GM23248 (cell line): ENCODE measurements around the gene ATP8A2. TPM values are rescaled to one million over a fixed set of nuclear protein-coding genes. Genes with fewer than 3 reads are reported as not detected.

Experiments
- DNase-seq: peaks from one replicate; pipeline ENCODE4 v3.0.0-alpha.2; 2015
- H2AFZ ChIP-seq: fragments of 200-600 bp; sonication (generic); 2 replicates; pipeline ENCODE4 v1.6.1; 2016; ENCODE audit warnings: antibody characterized with exemption
- H3F3A ChIP-seq: fragments of 200-600 bp; sonication (generic); 2 replicates; pipeline ENCODE4 v1.6.1; 2016; ENCODE audit warnings: mild to moderate bottlenecking, antibody characterized with exemption, mixed run types; ENCODE audit not compliant: insufficient read depth
- H3K27ac ChIP-seq: fragments of 200-600 bp; sonication (generic); 2 replicates; pipeline ENCODE4 v1.5.1; 2016; ENCODE audit warnings: mild to moderate bottlenecking
- H3K27me3 ChIP-seq: fragments of 200-600 bp; sonication (generic); replicated peaks from 2 replicates; pipeline ENCODE4 v1.6.1; 2016; ENCODE audit warnings: mild to moderate bottlenecking; ENCODE audit not compliant: insufficient read depth
- H3K36me3 ChIP-seq: fragments of 200-600 bp; sonication (generic); 2 replicates; pipeline ENCODE4 v1.6.1; 2016; ENCODE audit warnings: low read depth, mild to moderate bottlenecking
- H3K4me1 ChIP-seq: fragments of 200-600 bp; sonication (generic); 2 replicates; pipeline ENCODE4 v1.6.1; 2016; ENCODE audit warnings: mild to moderate bottlenecking; ENCODE audit not compliant: insufficient read depth
- H3K4me2 ChIP-seq: fragments of 200-600 bp; sonication (generic); one replicate; pipeline ENCODE4 v1.6.1; 2016; ENCODE audit warnings: mild to moderate bottlenecking; ENCODE audit not compliant: unreplicated experiment
- H3K4me3 ChIP-seq: fragments of 200-600 bp; sonication (generic); 2 replicates; pipeline ENCODE4 v1.5.1; 2016; ENCODE audit warnings: mild to moderate bottlenecking
- H3K79me2 ChIP-seq: fragments of 200-600 bp; sonication (generic); 2 replicates; pipeline ENCODE4 v1.6.1; 2016; ENCODE audit warnings: mild to moderate bottlenecking; ENCODE audit not compliant: insufficient read depth
- H3K9ac ChIP-seq: fragments of 200-600 bp; sonication (generic); 2 replicates; pipeline ENCODE4 v1.6.1; 2016; ENCODE audit warnings: mild to moderate bottlenecking
- H3K9me2 ChIP-seq: fragments of 200-600 bp; sonication (generic); 2 replicates; pipeline ENCODE4 v1.6.1; 2016; ENCODE audit warnings: mixed run types, mild to moderate bottlenecking, moderate library complexity; ENCODE audit not compliant: insufficient read depth
- H3K9me3 ChIP-seq: fragments of 200-600 bp; sonication (generic); one replicate; pipeline ENCODE4 v1.6.1; 2017; ENCODE audit warnings: low read depth
- H4K20me1 ChIP-seq: fragments of 200-600 bp; sonication (generic); 2 replicates; pipeline ENCODE4 v1.6.0; 2016; ENCODE audit not compliant: insufficient read depth
- EZH2 ChIP-seq: fragments of 200-600 bp; sonication (generic); IDR thresholded peaks from 2 replicates; pipeline ENCODE4 v1.6.1; 2018; ENCODE audit warnings: antibody characterized with exemption, mild to moderate bottlenecking; ENCODE audit not compliant: insufficient read depth, poor library complexity, severe bottlenecking
- EZH2phosphoT487 ChIP-seq: fragments of 200-600 bp; sonication (generic); IDR thresholded peaks from 2 replicates; pipeline ENCODE4 v1.6.1; 2018; ENCODE audit warnings: antibody characterized with exemption, moderate library complexity, mild to moderate bottlenecking, low read depth; ENCODE audit not compliant: insufficient read depth
- WGBS, 2 experiments: methylation state at CpG; one replicate each; pipeline ENCODE4 v1.1.6; 2015 to 2017; ENCODE audit warnings: low lambda C conversion rate in 2 of 2, low coverage in 1 of 2; ENCODE audit errors: missing lambda C conversion rate in 2 of 2; 5-methylcytosine and 5-hydroxymethylcytosine counted together
- in situ Hi-C: fragments of 300-500 bp; cut with MboI; formaldehyde crosslinking; loops from 2 replicates; pipeline ENCODE4 v1.15.0; 2020
- polyA plus RNA-seq: library from polyadenylated mRNA; unstranded; fragments of >200 nt; fragmentation: Nextera tagmentation; extraction: Ambion mirVana; gene quantifications from 2 replicates; pipeline ENCODE4 v1.2.1, GENCODE V29; 2016
- total RNA-seq: library from RNA; depleted of rRNA; stranded (reverse); fragments of >200 nt; shearing (Covaris generic); gene quantifications from 2 replicates; pipeline ENCODE4 v1.2.3, GENCODE V29; 2014

The ATP8A2 gene
- total and polyA plus RNA-seq, 2 experiments from 2014 or later = under 0.01 to 0.05 TPM

DNA sequence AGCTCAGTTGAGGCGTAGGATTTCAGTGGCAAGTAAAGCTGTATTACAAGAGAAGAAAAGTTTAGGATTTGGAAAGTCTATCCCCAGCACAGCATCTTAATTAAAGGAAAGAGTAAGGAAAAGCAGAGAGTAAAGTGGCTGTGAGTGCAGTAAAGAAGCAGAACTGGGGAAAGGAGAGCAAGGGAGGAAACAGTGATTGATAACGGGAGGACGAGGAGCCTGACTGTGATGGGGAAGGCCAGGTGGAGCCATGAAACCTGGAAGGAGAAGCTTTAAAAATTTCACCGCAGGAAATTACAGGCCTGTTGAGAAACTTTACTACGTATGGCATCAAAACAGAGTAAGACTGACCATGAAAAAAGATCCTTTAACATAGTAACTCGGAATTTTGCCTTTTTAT is 504.5 kb downstream of the ATP8A2 start:
- Histone ChIP-seq H3F3A (no peaks in the 10 kb centered on the region), H3K9me2 (no peaks in the 10 kb centered on the region), H3K36me3 (no peaks in the 10 kb centered on the region), H4K20me1 (no peaks in the 10 kb centered on the region), H3K27ac (no peak overlapping the region), H3K4me1 (no peaks in the 10 kb centered on the region), H3K4me2 (no peak overlapping the region), H3K27me3 (no peaks in the 10 kb centered on the region; the same call in 1 of the 2 replicates), H3K9me3 (no peaks in the 10 kb centered on the region), H3K79me2 (no peaks in the 10 kb centered on the region), H3K9ac (no peak overlapping the region), H3K4me3 (no peak overlapping the region), H2AFZ (no peak overlapping the region)
- no peak for DNase-seq
- WGBS, 2 experiments = 38 to 39% methylated on average over 6 of the region's 6 CpGs
- TF ChIP-seq EZH2 = no peak
- TF ChIP-seq EZH2phosphoT487 = no peak
- in situ Hi-C loops = no loop called here

DNA sequence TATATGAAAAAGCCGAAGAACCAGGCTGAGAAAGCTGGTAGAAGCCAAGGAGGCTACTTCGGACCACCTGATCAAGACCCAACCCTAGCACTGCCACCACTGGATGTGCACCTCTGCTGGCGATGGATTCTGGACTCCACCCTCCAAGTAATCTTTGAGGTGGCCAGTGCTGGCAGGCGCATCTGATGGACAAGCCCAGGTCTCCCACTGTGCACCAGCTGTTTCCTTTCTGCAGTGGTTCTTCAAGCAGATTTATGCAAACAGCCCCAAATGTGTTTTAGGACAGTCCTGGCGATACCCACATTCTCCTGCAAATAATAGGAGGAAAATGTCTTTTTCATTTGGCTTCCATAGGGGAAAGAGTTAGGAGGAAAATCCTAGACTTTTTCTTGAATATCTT is 507.7 kb downstream of the ATP8A2 start:
- 40 to 46% methylated on average over 5 of the region's 5 CpGs for WGBS, 2 experiments
- TF ChIP-seq EZH2phosphoT487 (no peak), EZH2 (no peak)

DNA sequence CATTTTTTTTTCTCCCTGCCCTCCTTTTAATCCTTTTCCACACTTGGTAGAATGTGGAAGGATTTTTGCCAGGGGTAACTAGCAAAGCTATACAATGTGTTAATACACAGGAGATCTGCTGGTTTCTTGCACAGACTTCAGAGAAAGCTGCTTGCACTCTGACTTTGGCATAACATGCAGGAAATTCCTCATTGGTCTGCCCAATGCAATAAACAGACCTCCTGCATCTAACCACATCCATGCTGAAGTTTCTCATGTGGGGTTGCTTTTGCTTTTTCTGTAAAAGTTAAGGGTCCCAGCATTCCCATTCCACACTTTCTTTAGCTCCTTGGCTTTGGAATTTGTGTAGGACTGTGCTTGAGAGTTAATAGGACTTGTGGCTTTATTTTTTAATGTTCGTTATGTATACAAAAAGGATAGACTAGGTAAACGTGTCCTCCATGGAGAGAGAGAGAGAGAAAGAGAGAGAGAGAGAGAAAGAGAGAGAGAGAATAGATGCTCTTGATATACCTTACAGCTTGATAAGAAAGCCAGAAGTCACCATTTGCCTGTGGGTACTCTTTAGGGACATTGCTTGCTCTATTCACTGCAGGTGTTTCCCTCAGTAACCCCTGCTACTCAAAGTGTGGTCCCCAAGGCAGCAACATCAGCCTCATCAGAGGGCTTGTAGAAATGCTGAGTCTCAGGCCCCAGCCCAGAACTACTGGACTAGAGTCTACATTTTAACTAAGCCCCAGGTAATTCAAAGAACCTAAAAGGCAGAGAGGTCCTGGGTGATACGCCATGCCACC is 509.6 kb downstream of the ATP8A2 start:
- Histone ChIP-seq H2AFZ (no peak overlapping the region), H3K4me2 (no peak overlapping the region), H3K4me3 (no peak overlapping the region), H3K27me3 (no peaks in the 10 kb centered on the region), H3F3A (no peaks in the 10 kb centered on the region), H3K36me3 (no peaks in the 10 kb centered on the region), H3K27ac (no peak overlapping the region), H3K9me2 (no peaks in the 10 kb centered on the region), H4K20me1 (no peaks in the 10 kb centered on the region), H3K4me1 (no peaks in the 10 kb centered on the region), H3K9me3 (no peaks in the 10 kb centered on the region), H3K9ac (no peak overlapping the region), H3K79me2 (no peaks in the 10 kb centered on the region)
- no peak for DNase-seq
- TF ChIP-seq EZH2phosphoT487 (no peak), EZH2 (no peak)
- WGBS, 2 experiments = 25 to 43% methylated on average over 3 of the region's 3 CpGs
- in situ Hi-C loops = no loop called here

More for the DNA sequence above, 507.7 kb downstream of the ATP8A2 start:
- Histone ChIP-seq H4K20me1 (no peaks in the 10 kb centered on the region), H3K9me2 (no peaks in the 10 kb centered on the region), H3F3A (no peaks in the 10 kb centered on the region), H3K79me2 (no peaks in the 10 kb centered on the region), H3K36me3 (no peaks in the 10 kb centered on the region), H3K9me3 (no peaks in the 10 kb centered on the region), H3K27ac (no peak overlapping the region), H3K4me3 (no peak overlapping the region), H2AFZ (no peak overlapping the region), H3K4me2 (no peak overlapping the region), H3K27me3 (no peaks in the 10 kb centered on the region), H3K9ac (no peak overlapping the region), H3K4me1 (no peaks in the 10 kb centered on the region)
- in situ Hi-C loops = no loop called here
- DNase-seq = no peak

DNA sequence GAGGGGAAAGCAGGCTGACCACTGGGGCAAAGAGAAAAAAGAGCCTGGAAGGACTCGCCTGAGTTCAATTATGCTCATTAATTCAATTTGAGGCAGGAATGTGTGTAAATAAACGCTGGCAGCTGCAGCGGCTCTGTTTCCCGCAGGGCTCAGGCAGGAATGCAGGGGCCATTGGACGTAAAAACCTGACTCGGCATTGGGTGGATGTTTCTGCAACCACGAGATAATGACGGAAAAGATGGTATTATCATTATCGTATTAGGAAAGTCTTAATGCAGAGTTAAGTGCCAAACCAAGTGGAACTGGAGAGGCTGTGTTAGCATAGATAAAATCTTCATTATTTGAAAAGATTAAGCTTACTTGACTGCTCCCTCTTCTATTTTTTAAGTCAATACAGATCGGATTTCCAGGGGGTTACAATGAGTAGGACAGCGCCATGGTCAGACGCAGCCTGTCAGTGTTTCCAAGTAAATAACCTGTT is 510.2 kb downstream of the ATP8A2 start:
- Histone ChIP-seq H4K20me1 (no peaks in the 10 kb centered on the region), H3K9me3 (no peaks in the 10 kb centered on the region), H2AFZ (no peak overlapping the region), H3K4me2 (no peak overlapping the region), H3K4me3 (no peak overlapping the region), H3K27me3 (no peaks in the 10 kb centered on the region), H3K4me1 (no peaks in the 10 kb centered on the region), H3K27ac (no peak overlapping the region), H3K79me2 (no peaks in the 10 kb centered on the region), H3K9ac (no peak overlapping the region), H3K9me2 (no peaks in the 10 kb centered on the region), H3K36me3 (no peaks in the 10 kb centered on the region), H3F3A (no peaks in the 10 kb centered on the region)
- TF ChIP-seq EZH2 (no peak), EZH2phosphoT487 (no peak)
- DNase-seq = no peak
- in situ Hi-C loops = no loop called here
- 19% methylated on average over 12 of the region's 12 CpGs for WGBS, 2 experiments
